Urinary bladder (tissue), 4 donors: ENCODE measurements around the gene KRT77. TPM values are rescaled to one million over a fixed set of nuclear protein-coding genes. Genes with fewer than 3 reads are reported as not detected.

Experiments used
- DNase-seq: peaks from one replicate; pipeline ENCODE4 v3.0.0-alpha.2; 2015; ENCODE audit errors: extremely low spot score
- H3K27ac ChIP-seq: one replicate; pipeline ENCODE4 v1.5.1; 2013; ENCODE audit warnings: low read depth, mild to moderate bottlenecking, moderate library complexity
- H3K36me3 ChIP-seq: one replicate; pipeline ENCODE4 v1.6.1; 2013; ENCODE audit warnings: mild to moderate bottlenecking, moderate library complexity; ENCODE audit not compliant: insufficient read depth
- H3K4me1 ChIP-seq: one replicate; pipeline ENCODE4 v1.6.1; 2013; ENCODE audit warnings: mild to moderate bottlenecking, moderate library complexity; ENCODE audit not compliant: insufficient read depth
- H3K4me3 ChIP-seq: one replicate; pipeline ENCODE4 v1.5.1; 2013; ENCODE audit warnings: low read depth, low read length
- WGBS: extraction: QIAGEN DNeasy Blood & Tissue Kit; methylation state at CpG from one replicate; pipeline ENCODE4 v1.1.7; 2013; 5-methylcytosine and 5-hydroxymethylcytosine counted together
- polyA plus RNA-seq: library from polyadenylated mRNA; stranded (reverse); fragments of 200-250 nt; gene quantifications from one replicate; pipeline ENCODE4 v1.2.3, GENCODE V29; 2013
- total RNA-seq: library from RNA; depleted of rRNA; stranded (reverse); fragments of >200 nt; gene quantifications from one replicate; pipeline ENCODE4 v1.2.3, GENCODE V29; 2014
- donor health status: healthy with polysubstance abuse.
- donor health status: healthy.

KRT77 gene
- total and polyA plus RNA-seq, 2 donors = not detected

DNA sequence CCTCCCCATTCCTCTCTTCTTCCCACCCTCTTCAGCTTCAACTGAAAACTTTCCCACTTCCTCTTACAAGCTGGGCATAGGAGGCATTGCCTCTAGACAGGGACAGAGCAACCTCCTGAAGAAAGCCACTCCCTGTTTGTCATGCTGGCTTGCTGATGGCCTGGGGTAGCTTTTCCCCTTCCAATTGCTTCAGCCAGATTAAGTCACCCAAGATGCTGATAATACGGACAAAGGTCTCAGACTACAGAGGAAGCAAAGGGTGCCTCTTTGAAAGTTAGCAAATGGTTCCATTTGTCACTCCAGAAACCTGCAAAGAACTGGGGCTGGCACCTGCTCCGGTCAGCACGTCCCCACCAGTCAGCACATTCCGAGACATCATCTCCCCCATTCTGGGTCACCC is 57.3 kb downstream of the KRT77 start:
- Histone ChIP-seq H3K4me1 (no peaks in the 10 kb centered on the region), H3K36me3 (no peaks in the 10 kb centered on the region), H3K4me3 (no peak overlapping the region), H3K27ac (no peak overlapping the region)
- no peak for DNase-seq
- WGBS = 87% methylated on average over 4 of the region's 4 CpGs

DNA sequence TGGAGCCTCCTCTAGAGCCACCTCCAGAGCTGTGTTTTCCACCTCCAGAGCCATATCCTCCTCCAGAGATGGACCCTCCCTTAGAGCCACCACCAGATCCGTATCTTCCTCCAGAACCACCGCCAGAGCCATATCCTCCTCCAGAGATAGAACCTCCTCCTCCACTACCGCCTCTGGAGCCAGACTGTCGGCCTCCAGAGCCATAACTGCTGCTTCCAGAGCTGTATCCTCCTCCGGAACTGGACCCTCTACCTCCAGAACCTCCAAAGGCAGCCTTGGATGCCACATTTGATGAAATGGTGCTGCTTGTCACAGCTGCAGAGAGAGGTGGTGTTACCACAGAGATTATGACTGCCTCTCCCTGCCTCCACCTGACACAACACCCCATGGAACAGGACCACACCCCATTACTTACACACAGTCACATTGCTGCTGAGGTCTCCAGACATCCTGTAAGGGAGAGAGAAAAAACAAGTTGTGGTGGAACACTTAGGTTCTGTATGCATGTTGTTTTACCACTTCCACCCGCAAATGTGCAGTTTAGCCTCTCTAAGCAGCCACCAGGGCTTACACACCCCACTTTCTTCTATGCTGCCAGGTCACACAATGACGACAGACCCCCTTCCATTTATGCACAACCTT is 58.1 kb downstream of the KRT77 start:
- no peaks in the 10 kb centered on the region for H3K36me3 ChIP-seq
- no peak for DNase-seq
- no peak overlapping the region for H3K27ac ChIP-seq
- WGBS = 83% methylated on average over 7 of the region's 7 CpGs
- no peak overlapping the region for H3K4me3 ChIP-seq
- no peaks in the 10 kb centered on the region for H3K4me1 ChIP-seq

DNA sequence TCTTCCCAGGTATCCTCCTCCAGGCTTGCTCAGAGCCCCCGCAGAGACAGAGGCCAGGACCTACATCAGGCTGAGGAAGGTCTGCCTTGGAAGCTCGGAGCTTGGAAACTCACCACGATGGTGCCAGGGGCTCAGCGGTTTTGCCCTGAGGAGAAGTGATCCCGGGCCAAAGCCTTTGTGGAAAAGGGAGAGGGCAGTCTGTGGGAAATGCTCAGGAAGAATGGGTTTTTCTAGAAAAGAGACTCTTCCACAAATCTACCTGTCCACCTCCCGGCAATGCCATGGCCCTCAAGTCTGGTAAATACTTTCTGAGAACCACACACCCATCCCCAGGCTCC is 59.3 kb downstream of the KRT77 start:
- H3K36me3 ChIP-seq = no peaks in the 10 kb centered on the region
- 92% methylated on average over 6 of the region's 6 CpGs for WGBS
- H3K27ac ChIP-seq = no peak overlapping the region
- DNase-seq = no peak
- H3K4me3 ChIP-seq = no peak overlapping the region
- H3K4me1 ChIP-seq = no peaks in the 10 kb centered on the region

DNA sequence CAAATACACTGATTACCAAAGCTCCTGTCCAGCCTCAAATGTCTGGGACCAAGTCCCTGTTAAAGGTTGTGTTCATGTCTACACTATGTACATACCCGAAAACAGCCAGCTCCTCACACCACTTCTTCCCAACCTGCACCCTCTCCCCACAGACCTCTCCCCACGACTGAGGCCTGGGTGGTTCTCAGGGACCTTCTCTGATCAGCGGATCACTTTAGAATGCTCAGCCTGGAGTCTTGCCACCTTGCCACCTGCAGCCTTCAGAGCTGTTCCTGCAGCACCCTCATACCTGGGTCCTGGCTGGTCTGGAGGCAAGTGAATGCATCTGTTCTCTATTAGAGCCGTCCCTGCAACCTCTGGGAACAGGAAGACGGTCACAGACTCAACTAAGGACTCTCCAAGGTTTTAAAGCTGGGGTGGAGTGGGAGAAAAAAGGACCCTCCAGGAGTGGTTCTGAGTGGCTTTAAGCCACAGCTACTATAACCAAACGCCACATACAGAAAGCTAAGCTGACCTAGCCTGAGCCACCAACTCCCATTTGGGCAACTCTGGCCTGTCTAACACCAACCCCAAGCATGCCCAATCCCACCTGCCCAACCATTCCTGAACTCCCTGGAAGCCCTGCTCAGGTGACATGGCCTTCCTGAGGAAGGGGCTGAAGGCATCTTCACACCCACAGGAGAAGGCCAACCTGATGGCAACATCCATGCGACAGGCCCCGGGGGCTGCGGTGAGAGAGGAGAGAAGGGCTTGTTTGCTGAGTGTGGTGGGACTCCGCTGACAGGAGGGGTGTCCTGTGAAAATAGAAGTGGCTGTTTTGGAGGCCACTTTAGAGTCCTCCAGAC is 59.9 kb downstream of the KRT77 start:
- no peaks in the 10 kb centered on the region for H3K36me3 ChIP-seq
- no peak overlapping the region for H3K4me3 ChIP-seq
- no peaks in the 10 kb centered on the region for H3K4me1 ChIP-seq
- WGBS = 90% methylated on average over 10 of the region's 10 CpGs
- H3K27ac ChIP-seq = no peak overlapping the region
- no peak for DNase-seq

DNA sequence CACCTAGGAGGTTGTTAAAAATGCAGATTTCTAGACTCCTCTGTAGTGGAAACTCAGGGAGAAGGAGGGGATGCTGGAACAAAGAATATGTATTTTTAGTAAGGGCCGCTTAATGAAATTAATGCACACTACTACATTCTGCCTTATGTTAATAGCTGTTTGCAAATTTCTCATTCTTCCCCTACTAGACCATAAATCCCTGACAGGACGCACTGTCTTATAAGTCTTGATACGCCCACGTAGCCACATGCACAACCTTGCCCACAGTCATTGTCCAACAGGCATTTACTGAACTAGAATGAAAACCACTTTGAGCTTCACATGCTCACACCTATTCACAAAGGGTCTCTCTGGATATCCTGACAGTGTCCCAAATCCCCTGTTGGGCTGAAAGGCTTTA is 61.9 kb downstream of the KRT77 start:
- 77% methylated on average over 4 of the region's 4 CpGs for WGBS
- Histone ChIP-seq H3K27ac (no peak overlapping the region), H3K36me3 (no peaks in the 10 kb centered on the region), H3K4me3 (no peak overlapping the region), H3K4me1 (no peaks in the 10 kb centered on the region)
- no peak for DNase-seq

Other genes starting within 250 kb of the KRT77 start
- not detected for gene KRT6C, start 229.7 kb downstream of the KRT77 start, total RNA-seq
- not detected for gene KRT6C, start 229.7 kb downstream of the KRT77 start, polyA plus RNA-seq
- not detected for gene KRT6A, start 210.3 kb downstream of the KRT77 start, total RNA-seq
- gene KRT6A, start 210.3 kb downstream of the KRT77 start, polyA plus RNA-seq = 0.11 TPM
- 55.4 TPM for gene KRT5, start 183.1 kb downstream of the KRT77 start, total RNA-seq
- 31.2 TPM for gene KRT5, start 183.1 kb downstream of the KRT77 start, polyA plus RNA-seq
- not detected for gene KRT71, start 150.4 kb downstream of the KRT77 start, total RNA-seq
- not detected for gene KRT71, start 150.4 kb downstream of the KRT77 start, polyA plus RNA-seq
- not detected for gene KRT74, start 129.7 kb downstream of the KRT77 start, total RNA-seq
- not detected for gene KRT74, start 129.7 kb downstream of the KRT77 start, polyA plus RNA-seq
- gene KRT72, start 102.1 kb downstream of the KRT77 start, total RNA-seq = not detected
- not detected for gene KRT72, start 102.1 kb downstream of the KRT77 start, polyA plus RNA-seq
- gene KRT73, start 85.0 kb downstream of the KRT77 start, total RNA-seq = 0.11 TPM
- not detected for gene KRT73, start 85.0 kb downstream of the KRT77 start, polyA plus RNA-seq
- not detected for gene KRT2, start 51.3 kb downstream of the KRT77 start, total RNA-seq
- gene KRT2, start 51.3 kb downstream of the KRT77 start, polyA plus RNA-seq = not detected
- 0.42 TPM for gene KRT1, start 23.1 kb downstream of the KRT77 start, total RNA-seq
- gene KRT1, start 23.1 kb downstream of the KRT77 start, polyA plus RNA-seq = not detected
- gene KRT76, start 73.8 kb upstream of the KRT77 start, total RNA-seq = not detected
- not detected for gene KRT76, start 73.8 kb upstream of the KRT77 start, polyA plus RNA-seq
- not detected for gene KRT3, start 92.6 kb upstream of the KRT77 start, total RNA-seq
- not detected for gene KRT3, start 92.6 kb upstream of the KRT77 start, polyA plus RNA-seq
- 6.3 TPM for gene KRT4, start 110.6 kb upstream of the KRT77 start, total RNA-seq
- not detected for gene KRT4, start 110.6 kb upstream of the KRT77 start, polyA plus RNA-seq
- not detected for gene KRT79, start 130.8 kb upstream of the KRT77 start, total RNA-seq
- not detected for gene KRT79, start 130.8 kb upstream of the KRT77 start, polyA plus RNA-seq
- gene KRT78, start 145.5 kb upstream of the KRT77 start, total RNA-seq = not detected
- not detected for gene KRT78, start 145.5 kb upstream of the KRT77 start, polyA plus RNA-seq
- gene KRT8, start 201.6 kb upstream of the KRT77 start, total RNA-seq = 96.2 TPM
- 202 TPM for gene KRT8, start 201.6 kb upstream of the KRT77 start, polyA plus RNA-seq
- gene KRT18, start 245.6 kb upstream of the KRT77 start, total RNA-seq = 81.8 TPM
- gene KRT18, start 245.6 kb upstream of the KRT77 start, polyA plus RNA-seq = 70.9 TPM